ENCODE measurements around the gene TFF1.

DNA sequence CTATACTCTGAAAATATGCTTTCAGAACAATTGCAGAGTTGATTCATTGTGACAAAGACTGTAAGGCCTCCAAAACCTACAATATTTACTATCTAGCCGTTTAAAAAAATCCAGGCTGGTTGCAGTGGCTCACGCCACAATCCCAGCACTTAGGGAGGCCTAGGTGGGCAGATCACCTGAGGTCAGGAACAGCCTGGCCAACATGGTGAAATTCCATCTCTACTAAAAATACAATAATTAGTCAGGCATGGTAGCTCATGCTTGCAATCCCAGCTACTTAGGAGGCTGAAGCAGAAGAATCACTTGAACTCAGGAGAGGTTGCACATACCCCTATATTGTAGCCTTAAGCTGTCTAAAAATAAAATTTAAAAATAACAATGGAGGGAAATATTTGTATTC lies 10.3 kb downstream of the TFF1 start:
- TF ChIP-seq, protein P1, sequence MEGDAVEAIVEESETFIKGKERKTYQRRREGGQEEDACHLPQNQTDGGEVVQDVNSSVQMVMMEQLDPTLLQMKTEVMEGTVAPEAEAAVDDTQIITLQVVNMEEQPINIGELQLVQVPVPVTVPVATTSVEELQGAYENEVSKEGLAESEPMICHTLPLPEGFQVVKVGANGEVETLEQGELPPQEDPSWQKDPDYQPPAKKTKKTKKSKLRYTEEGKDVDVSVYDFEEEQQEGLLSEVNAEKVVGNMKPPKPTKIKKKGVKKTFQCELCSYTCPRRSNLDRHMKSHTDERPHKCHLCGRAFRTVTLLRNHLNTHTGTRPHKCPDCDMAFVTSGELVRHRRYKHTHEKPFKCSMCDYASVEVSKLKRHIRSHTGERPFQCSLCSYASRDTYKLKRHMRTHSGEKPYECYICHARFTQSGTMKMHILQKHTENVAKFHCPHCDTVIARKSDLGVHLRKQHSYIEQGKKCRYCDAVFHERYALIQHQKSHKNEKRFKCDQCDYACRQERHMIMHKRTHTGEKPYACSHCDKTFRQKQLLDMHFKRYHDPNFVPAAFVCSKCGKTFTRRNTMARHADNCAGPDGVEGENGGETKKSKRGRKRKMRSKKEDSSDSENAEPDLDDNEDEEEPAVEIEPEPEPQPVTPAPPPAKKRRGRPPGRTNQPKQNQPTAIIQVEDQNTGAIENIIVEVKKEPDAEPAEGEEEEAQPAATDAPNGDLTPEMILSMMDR (conservative IDR thresholded peaks at IDR 0.05; ENCODE audit: low read depth, low read length): no peak
- TF ChIP-seq EZH2phosphoT487 (IDR thresholded peaks at IDR 0.05; ENCODE audit: borderline replicate concordance, low read length): no peak
- TF ChIP-seq EZH2 (IDR thresholded peaks at IDR 0.05; ENCODE audit: low read length, unreplicated experiment): no peak

Measured in PC-3 (cell line).